Mesendoderm (in vitro differentiated cells): ENCODE data around the gene SLC22A16.
"Not testable (repeated sequence)": the region's sequence is repeated elsewhere in the genome, so short reads cannot be mapped to it uniquely, and the experiment has no call there.

Experiments used
- DNase-seq: peaks from one replicate; pipeline ENCODE4 v3.0.0; 2013
- H2AK5ac ChIP-seq: 2 replicates; pipeline ENCODE4 v1.6.1; 2013; ENCODE audit warnings: low read length, inconsistent platforms
- H2BK120ac ChIP-seq: 2 replicates; pipeline ENCODE4 v1.6.1; 2013; ENCODE audit warnings: low read depth, mild to moderate bottlenecking, low read length, moderate library complexity, mixed read lengths
- H2BK15ac ChIP-seq: replicated peaks from 2 replicates; pipeline ENCODE4 v1.6.1; 2013; ENCODE audit warnings: low read depth, mild to moderate bottlenecking, moderate library complexity
- H2BK5ac ChIP-seq: 2 replicates; pipeline ENCODE4 v1.6.1; 2013; ENCODE audit warnings: low read length, inconsistent platforms
- H3K18ac ChIP-seq: 2 replicates; pipeline ENCODE4 v1.6.1; 2013; ENCODE audit warnings: mild to moderate bottlenecking, low read length, mixed read lengths
- H3K23ac ChIP-seq: one replicate; pipeline ENCODE4 v1.6.1; 2013; ENCODE audit warnings: low read length
- H3K27ac ChIP-seq: 2 replicates; pipeline ENCODE4 v1.5.1; 2013; ENCODE audit warnings: low read depth, mild to moderate bottlenecking, inconsistent platforms, low read length, moderate library complexity
- H3K27me3 ChIP-seq: 2 replicates; pipeline ENCODE4 v1.6.1; 2013; ENCODE audit warnings: low read length, control low read depth, mild to moderate bottlenecking, inconsistent platforms; ENCODE audit not compliant: insufficient read depth, poor library complexity
- H3K36me3 ChIP-seq: 2 replicates; pipeline ENCODE4 v1.6.1; 2013; ENCODE audit warnings: low read length, inconsistent platforms; ENCODE audit not compliant: control insufficient read depth, insufficient read depth
- H3K4ac ChIP-seq: one replicate; pipeline ENCODE4 v1.6.1; 2013; ENCODE audit warnings: low read depth, mild to moderate bottlenecking, low read length, moderate library complexity
- H3K4me1 ChIP-seq: 2 replicates; pipeline ENCODE4 v1.6.1; 2013; ENCODE audit warnings: low read depth, low read length, inconsistent platforms; ENCODE audit not compliant: control insufficient read depth
- H3K4me2 ChIP-seq: 2 replicates; pipeline ENCODE4 v1.6.1; 2013; ENCODE audit warnings: low read length
- H3K4me3 ChIP-seq: 2 replicates; pipeline ENCODE4 v1.5.1; 2013; ENCODE audit warnings: mild to moderate bottlenecking, low read length
- H3K56ac ChIP-seq: one replicate; pipeline ENCODE4 v1.6.1; 2013; ENCODE audit warnings: low read length
- H3K79me1 ChIP-seq: 2 replicates; pipeline ENCODE4 v1.6.1; 2013; ENCODE audit warnings: low read length, inconsistent platforms
- H3K79me2 ChIP-seq: 2 replicates; pipeline ENCODE4 v1.6.1; 2013; ENCODE audit warnings: mild to moderate bottlenecking, low read length; ENCODE audit not compliant: control insufficient read depth, insufficient read depth
- H3K9ac ChIP-seq: 2 replicates; pipeline ENCODE4 v1.6.1; 2013; ENCODE audit warnings: low read length, inconsistent platforms
- H4K5ac ChIP-seq: one replicate; pipeline ENCODE4 v1.6.1; 2013; ENCODE audit warnings: low read length
- H4K8ac ChIP-seq: one replicate; pipeline ENCODE4 v1.6.1; 2013; ENCODE audit warnings: low read depth, mild to moderate bottlenecking, control low read depth, low read length, moderate library complexity
- WGBS: extraction: QIAGEN DNeasy Blood & Tissue Kit; methylation state at CpG from one replicate; pipeline ENCODE4 v1.1.7; 2013; ENCODE audit warnings: low lambda C conversion rate, missing lambda C conversion rate; ENCODE audit not compliant: insufficient coverage; ENCODE audit errors: extremely low coverage; 5-methylcytosine and 5-hydroxymethylcytosine counted together

The SLC22A16 gene

DNA sequence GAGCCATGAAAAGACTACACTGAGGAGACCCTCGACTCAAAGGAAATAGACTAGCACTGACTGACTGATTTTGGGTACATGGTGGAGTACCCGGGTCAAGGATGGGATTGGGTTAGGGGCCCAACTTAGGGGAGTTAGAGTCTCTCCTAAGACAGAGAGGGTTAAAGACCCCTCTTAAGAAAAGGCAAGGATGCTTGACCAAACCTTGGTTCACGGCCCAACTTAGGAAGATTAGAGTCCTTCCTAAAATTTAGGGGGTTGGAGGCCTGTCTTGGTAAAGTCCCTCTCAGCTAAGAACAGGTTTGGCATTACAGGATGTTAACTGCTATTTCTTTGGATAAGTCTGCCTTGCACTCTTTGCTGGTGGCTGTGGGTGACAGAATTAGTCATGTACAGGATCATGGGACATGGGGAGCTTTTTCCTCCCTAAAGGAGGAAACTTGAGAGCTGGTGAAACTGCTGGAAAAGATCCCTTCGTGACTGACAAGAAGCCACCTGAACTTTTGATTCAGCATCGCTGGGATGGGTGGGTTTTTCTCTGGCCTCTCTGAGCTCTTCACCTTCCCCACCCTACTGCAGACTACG lies 12.3 kb upstream of the SLC22A16 start:
- Histone ChIP-seq H2AK5ac (no peak overlapping the region), H2BK5ac (no peak overlapping the region), H3K36me3 (no peaks in the 10 kb centered on the region), H4K5ac (no peak overlapping the region), H3K4me3 (no peak overlapping the region), H2BK120ac (no peak overlapping the region), H3K4ac (no peak overlapping the region), H3K56ac (no peak overlapping the region), H4K8ac (no peak overlapping the region), H3K27me3 (no peaks in the 10 kb centered on the region), H3K23ac (no peak overlapping the region), H3K79me2 (no peaks in the 10 kb centered on the region), H3K18ac (no peak overlapping the region), H3K4me1 (no peaks in the 10 kb centered on the region), H3K9ac (no peak overlapping the region), H3K27ac (no peak overlapping the region), H3K4me2 (no peak overlapping the region), H2BK15ac (no peak overlapping the region), H3K79me1 (no peaks in the 10 kb centered on the region)
- no peak for DNase-seq
- WGBS = no CpG with 5 or more reads among the region's 6 CpGs

DNA sequence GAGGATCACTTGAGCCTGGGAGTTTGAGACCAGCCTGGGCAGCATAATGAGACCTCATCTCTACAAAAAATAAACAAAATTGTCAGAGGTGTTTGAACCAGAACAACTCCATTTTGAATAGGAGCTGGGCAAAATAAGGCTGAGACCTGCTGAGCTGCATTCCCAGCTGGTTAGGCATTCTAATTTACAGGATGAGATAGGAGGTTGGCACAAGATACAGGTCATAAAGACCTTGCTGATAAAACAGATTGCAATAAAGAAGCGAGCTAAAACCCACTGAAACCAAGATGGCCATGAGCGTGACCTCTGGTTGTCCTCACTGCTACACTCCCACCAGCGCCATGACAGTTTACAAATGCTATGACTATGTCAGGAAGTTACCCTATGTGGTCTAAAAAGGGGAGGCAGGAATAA lies 11.6 kb upstream of the SLC22A16 start:
- not testable (repeated sequence) for H3K79me2 ChIP-seq, DNase-seq, H3K9ac ChIP-seq, H2AK5ac ChIP-seq, H3K79me1 ChIP-seq, H2BK5ac ChIP-seq, H3K4ac ChIP-seq, H2BK120ac ChIP-seq, H3K4me1 ChIP-seq, H2BK15ac ChIP-seq, H3K27me3 ChIP-seq, H3K4me2 ChIP-seq, H3K56ac ChIP-seq, H3K23ac ChIP-seq, H3K36me3 ChIP-seq, H4K5ac ChIP-seq, H4K8ac ChIP-seq, H3K4me3 ChIP-seq, H3K27ac ChIP-seq, H3K18ac ChIP-seq
- WGBS = no CpG with 5 or more reads among the region's 3 CpGs

DNA sequence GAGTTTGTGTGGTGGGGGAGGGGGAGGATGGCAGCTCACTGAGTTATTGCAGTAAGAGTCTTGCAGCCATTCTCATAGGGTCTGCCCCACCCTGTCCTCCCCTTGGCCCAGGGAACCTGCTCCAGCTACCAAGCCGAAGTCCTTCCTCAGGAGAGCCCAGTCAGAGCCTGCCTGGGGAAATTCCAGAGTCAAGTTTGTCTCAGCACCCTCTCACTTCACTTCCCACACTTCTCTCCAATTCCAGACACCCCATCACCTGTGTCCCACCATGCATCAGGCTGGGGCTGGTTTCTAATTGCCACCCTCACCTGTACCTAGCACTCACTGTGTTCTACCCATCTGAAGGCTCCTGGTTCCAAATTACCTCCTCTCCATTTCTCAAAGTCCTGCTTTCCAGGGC lies 10.3 kb upstream of the SLC22A16 start:
- Histone ChIP-seq H3K4ac (no peak overlapping the region), H2AK5ac (no peak overlapping the region), H2BK120ac (no peak overlapping the region), H3K4me1 (no peaks in the 10 kb centered on the region), H3K79me1 (no peaks in the 10 kb centered on the region), H2BK15ac (no peak overlapping the region), H3K4me2 (no peak overlapping the region), H2BK5ac (no peak overlapping the region), H3K56ac (no peak overlapping the region), H4K8ac (no peak overlapping the region), H3K27ac (no peak overlapping the region), H3K9ac (no peak overlapping the region), H3K4me3 (no peak overlapping the region), H3K27me3 (no peaks in the 10 kb centered on the region), H3K36me3 (no peaks in the 10 kb centered on the region), H3K18ac (no peak overlapping the region), H3K23ac (no peak overlapping the region), H3K79me2 (no peaks in the 10 kb centered on the region), H4K5ac (no peak overlapping the region)
- no CpG with 5 or more reads among the region's 1 CpG for WGBS
- no peak for DNase-seq

- Histone ChIP-seq H2BK5ac (no peak overlapping the region), H4K5ac (no peak overlapping the region), H2BK120ac (no peak overlapping the region), H3K36me3 (no peaks in the 10 kb centered on the region), H3K4me1 (no peaks in the 10 kb centered on the region), H3K23ac (no peak overlapping the region), H3K27ac (no peak overlapping the region), H3K18ac (no peak overlapping the region), H2BK15ac (no peak overlapping the region), H3K4ac (no peak overlapping the region), H2AK5ac (no peak overlapping the region), H3K79me1 (no peaks in the 10 kb centered on the region), H4K8ac (no peak overlapping the region), H3K56ac (no peak overlapping the region), H3K79me2 (no peaks in the 10 kb centered on the region), H3K4me3 (no peak overlapping the region), H3K9ac (no peak overlapping the region), H3K27me3 (no peaks in the 10 kb centered on the region), H3K4me2 (no peak overlapping the region)
- no peak for DNase-seq
- WGBS = no CpG with 5 or more reads among the region's 5 CpGs
Measured at GRCh38 chr6:110485491-110485890, 9.1 kb upstream of the SLC22A16 start.

GRCh38 chr6:110484321-110484720 lies 7.9 kb upstream of the SLC22A16 start:
- H2BK5ac ChIP-seq = no peak overlapping the region
- H3K79me2 ChIP-seq = no peaks in the 10 kb centered on the region
- H3K9ac ChIP-seq = no peak overlapping the region
- no peaks in the 10 kb centered on the region for H3K79me1 ChIP-seq
- no peaks in the 10 kb centered on the region for H3K36me3 ChIP-seq
- no peak overlapping the region for H3K18ac ChIP-seq
- no peak overlapping the region for H3K23ac ChIP-seq
- no peak overlapping the region for H3K56ac ChIP-seq
- no peak overlapping the region for H2BK120ac ChIP-seq
- H3K27ac ChIP-seq = no peak overlapping the region
- H4K5ac ChIP-seq = no peak overlapping the region
- no peak overlapping the region for H2AK5ac ChIP-seq
- no CpG with 5 or more reads among the region's 2 CpGs for WGBS
- H2BK15ac ChIP-seq = no peak overlapping the region
- H4K8ac ChIP-seq = no peak overlapping the region
- DNase-seq = no peak
- no peaks in the 10 kb centered on the region for H3K27me3 ChIP-seq
- H3K4me1 ChIP-seq = no peaks in the 10 kb centered on the region
- no peak overlapping the region for H3K4ac ChIP-seq
- no peak overlapping the region for H3K4me3 ChIP-seq
- H3K4me2 ChIP-seq = no peak overlapping the region

- no peak overlapping the region for H3K4me2 ChIP-seq
- no peak overlapping the region for H3K23ac ChIP-seq
- H3K27ac ChIP-seq = no peak overlapping the region
- H4K5ac ChIP-seq = no peak overlapping the region
- H3K56ac ChIP-seq = no peak overlapping the region
- H2BK120ac ChIP-seq = no peak overlapping the region
- no peak overlapping the region for H2AK5ac ChIP-seq
- no peak overlapping the region for H3K18ac ChIP-seq
- no peak overlapping the region for H2BK15ac ChIP-seq
- H3K79me1 ChIP-seq = no peaks in the 10 kb centered on the region
- 100% methylated on average over 1 of the region's 7 CpGs for WGBS
- no peak overlapping the region for H3K4ac ChIP-seq
- no peaks in the 10 kb centered on the region for H3K79me2 ChIP-seq
- H3K4me1 ChIP-seq = no peaks in the 10 kb centered on the region
- no peak for DNase-seq
- H3K27me3 ChIP-seq = no peaks in the 10 kb centered on the region
- no peak overlapping the region for H3K4me3 ChIP-seq
- no peaks in the 10 kb centered on the region for H3K36me3 ChIP-seq
- H4K8ac ChIP-seq = no peak overlapping the region
- no peak overlapping the region for H3K9ac ChIP-seq
- no peak overlapping the region for H2BK5ac ChIP-seq
Measured at GRCh38 chr6:110482774-110483400, 6.5 kb upstream of the SLC22A16 start.
